Thyroid gland (tissue), 4 donors: Measurements from ENCODE around the gene IFT122.

ENCODE experiments used
- CTCF ChIP-seq, 6 experiments: fragments of 200-600 bp in 3 of 6; fragments of 450-650 bp in 3 of 6; sonication (generic) in 3 of 6; IDR thresholded peaks; one replicate each; pipeline ENCODE4 v1.5.1; 2016 to 2019; ENCODE audit warnings: antibody characterized with exemption in 6 of 6, mild to moderate bottlenecking in 2 of 6, inconsistent platforms in 1 of 6, moderate library complexity in 1 of 6
- POLR2A ChIP-seq, 2 donors: fragments of 450-650 bp; IDR thresholded peaks; one replicate each; pipeline ENCODE4 v1.6.1; 2017; ENCODE audit warnings: antibody characterized with exemption in 2 of 2, mild to moderate bottlenecking in 2 of 2, moderate library complexity in 1 of 2

- TF ChIP-seq CTCF (IDR thresholded peaks at IDR 0.05) (no peak), POLR2A (IDR thresholded peaks at IDR 0.05) (no peak)
Measured at GRCh38 chr3:129547241-129547640, 107.2 kb downstream of the IFT122 start.
